GM19239 (cell line): Measurements from ENCODE around the gene IL6R.

ENCODE experiments used
- DNase-seq: peaks from one replicate; pipeline ENCODE4 v3.0.0; 2011; ENCODE audit warnings: low spot score; ENCODE audit not compliant: insufficient read length
- FAIRE-seq: peaks from 2 replicates; lab custom pipeline; 2011; peaks lifted over from hg19 to GRCh38; lab: Jason Lieb, UNC

Gene IL6R

GRCh38 chr1:154499446-154499845, 94.3 kb downstream of the IL6R start:
- DNase-seq (no peak), FAIRE-seq (no peak)

GRCh38 chr1:154500533-154500932, 95.4 kb downstream of the IL6R start:
- FAIRE-seq (no peak), DNase-seq (no peak)

GRCh38 chr1:154501423-154502065, 96.4 kb downstream of the IL6R start:
- DNase-seq (no peak), FAIRE-seq (no peak)

GRCh38 chr1:154502066-154502743, 97.1 kb downstream of the IL6R start, which contains the start of the genes SHE and TDRD10:
Gene SHE, minus strand, starts transcription at chr1:154502412. Its CDS starts 386 bp downstream, at chr1:154502026.
Gene TDRD10, plus strand, starts transcription at chr1:154502219. Its CDS starts 4,685 bp downstream, at chr1:154506904.
- FAIRE-seq, result no peak
- no peak for DNase-seq

GRCh38 chr1:154502744-154503115, 97.6 kb downstream of the IL6R start:
- FAIRE-seq, result no peak
- no peak for DNase-seq

GRCh38 chr1:154503898-154504297, 98.8 kb downstream of the IL6R start:
- FAIRE-seq, result no peak
- no peak for DNase-seq

- FAIRE-seq (no peak), DNase-seq (no peak)
Observed at GRCh38 chr1:154512760-154513159, 107.6 kb downstream of the IL6R start.

- DNase-seq (no peak), FAIRE-seq (no peak)
Observed at GRCh38 chr1:154514066-154514553, 109.0 kb downstream of the IL6R start.

- DNase-seq, result no peak
- no peak for FAIRE-seq
Observed at GRCh38 chr1:154517661-154518060, 112.5 kb downstream of the IL6R start.
